NCI-H146 (cell line): ENCODE results near the gene NR1H2.
"Not testable (repeated sequence)": the region's sequence is repeated elsewhere in the genome, so short reads cannot be mapped to it uniquely, and the experiment has no call there.

ENCODE experiments used
- DNase-seq: peaks from one replicate; lab custom pipeline; 2025; lab: John Stamatoyannopoulos, UW

Gene NR1H2

GRCh38 chr19:50376166-50377050 lies at the start of gene NR1H2:
NR1H2 (plus strand) TSS chr19:50376457; CDS start chr19:50377606, 1,149 bp downstream.
- DNase-seq: peak; percentile 99

GRCh38 chr19:50327013-50327412 lies 49.2 kb upstream of the NR1H2 start:
- no peak for DNase-seq

GRCh38 chr19:50327461-50328223 lies 48.6 kb upstream of the NR1H2 start:
- DNase-seq: no peak

- DNase-seq: peak; percentile 57
Measured at GRCh38 chr19:50328224-50328872, 47.9 kb upstream of the NR1H2 start.

- DNase-seq: no peak
Measured at GRCh38 chr19:50328873-50329145, 47.4 kb upstream of the NR1H2 start.

- peak; percentile 100 for DNase-seq
Measured at GRCh38 chr19:50329146-50329925, 46.9 kb upstream of the NR1H2 start, which contains the start of gene KCNC3. KCNC3 (minus strand) TSS chr19:50329377; CDS start chr19:50329082, 295 bp downstream.

GRCh38 chr19:50329926-50330294 lies 46.3 kb upstream of the NR1H2 start:
- DNase-seq: not testable (repeated sequence)

GRCh38 chr19:50330365-50331078 lies 45.7 kb upstream of the NR1H2 start:
- peak; percentile 95 for DNase-seq

- peak; percentile 30 for DNase-seq
Measured at GRCh38 chr19:50331221-50331993, 44.9 kb upstream of the NR1H2 start.

- DNase-seq: no peak
Measured at GRCh38 chr19:50331994-50332243, 44.3 kb upstream of the NR1H2 start.

GRCh38 chr19:50332244-50333038 lies 43.8 kb upstream of the NR1H2 start:
- no peak for DNase-seq

- DNase-seq: peak; percentile 96
Measured at GRCh38 chr19:50333235-50333736, 43.0 kb upstream of the NR1H2 start.

- DNase-seq: peak; percentile 88
Measured at GRCh38 chr19:50333737-50334617, 42.3 kb upstream of the NR1H2 start.

GRCh38 chr19:50334741-50335421 lies 41.4 kb upstream of the NR1H2 start:
- DNase-seq: no peak

- not testable (repeated sequence) for DNase-seq
Measured at GRCh38 chr19:50337031-50337430, 39.2 kb upstream of the NR1H2 start.

GRCh38 chr19:50340331-50340730 lies 35.9 kb upstream of the NR1H2 start:
- no peak for DNase-seq

GRCh38 chr19:50341091-50341564 lies 35.1 kb upstream of the NR1H2 start:
- no peak for DNase-seq
